Measurements from ENCODE around the gene ST3GAL5. TPM values are rescaled to one million over a fixed set of nuclear protein-coding genes. Genes with fewer than 3 reads are reported as not detected.
"Not testable (repeated sequence)": the region's sequence is repeated elsewhere in the genome, so short reads cannot be mapped to it uniquely, and the experiment has no call there.

Gene ST3GAL5
- total RNA-seq, 1 experiment from 2014 or later: 3.4 TPM

DNA sequence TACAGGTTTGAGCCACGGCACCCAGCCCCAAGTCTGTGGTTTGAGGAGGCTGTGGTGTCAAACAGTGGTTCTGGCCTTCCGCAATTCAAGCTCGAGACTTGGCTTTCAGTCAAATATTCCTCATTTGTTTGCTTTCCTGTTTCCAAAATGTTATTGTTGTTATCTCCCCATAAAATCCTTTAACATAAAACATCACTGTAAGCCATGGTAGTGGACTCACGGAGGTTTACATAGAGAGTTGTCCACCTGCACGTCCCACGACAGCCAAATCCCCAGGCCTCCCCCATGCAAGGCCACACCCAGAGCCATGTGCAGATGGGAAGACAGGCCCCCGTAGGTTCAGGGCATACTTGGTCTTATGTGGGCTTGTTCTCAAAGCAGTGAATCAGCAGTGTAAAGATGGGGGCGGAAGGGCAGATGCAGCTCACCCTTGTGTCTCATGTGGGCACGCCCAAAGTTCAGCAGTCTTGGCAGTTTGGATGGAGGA is 18.9 kb upstream of the ST3GAL5 start:
- H3K27me3 ChIP-seq (ENCODE audit: control insufficient read depth, insufficient read depth, low read length): no peaks in the 10 kb centered on the region
- no peak for DNase-seq

DNA sequence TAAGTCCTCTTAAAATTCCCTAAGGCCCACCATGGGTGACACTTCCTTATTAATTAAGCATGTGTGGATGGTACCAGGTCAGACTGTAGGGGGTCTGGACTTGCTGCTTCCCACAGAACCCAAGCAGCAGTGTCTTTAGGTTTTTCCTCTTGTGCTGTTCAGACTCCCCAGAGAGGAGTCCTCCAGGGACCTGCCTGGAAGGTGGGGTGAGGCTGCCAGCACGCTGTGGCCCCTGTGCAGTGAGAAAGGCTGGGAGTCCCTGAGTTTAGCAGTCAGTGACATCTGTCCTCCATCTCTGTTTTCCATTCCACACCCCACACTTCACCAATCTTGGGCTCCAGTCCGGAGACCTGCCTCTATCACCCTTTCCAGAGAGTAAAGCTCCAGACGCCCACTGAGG is 18.0 kb upstream of the ST3GAL5 start:
- no peaks in the 10 kb centered on the region for H3K36me3 ChIP-seq (replicated peaks; ENCODE audit: control insufficient read depth, insufficient read depth, low read length)
- no peaks in the 10 kb centered on the region for H3K27me3 ChIP-seq (ENCODE audit: control insufficient read depth, insufficient read depth, low read length)
- DNase-seq: no peak
- no peak overlapping the region for H3K4me3 ChIP-seq (ENCODE audit: insufficient read depth, low read depth, low read length)

More for the DNA sequence above, 18.9 kb upstream of the ST3GAL5 start:
- Histone ChIP-seq H3K36me3 (replicated peaks; ENCODE audit: control insufficient read depth, insufficient read depth, low read length) (no peaks in the 10 kb centered on the region), H3K4me3 (ENCODE audit: insufficient read depth, low read depth, low read length) (no peak overlapping the region)

DNA sequence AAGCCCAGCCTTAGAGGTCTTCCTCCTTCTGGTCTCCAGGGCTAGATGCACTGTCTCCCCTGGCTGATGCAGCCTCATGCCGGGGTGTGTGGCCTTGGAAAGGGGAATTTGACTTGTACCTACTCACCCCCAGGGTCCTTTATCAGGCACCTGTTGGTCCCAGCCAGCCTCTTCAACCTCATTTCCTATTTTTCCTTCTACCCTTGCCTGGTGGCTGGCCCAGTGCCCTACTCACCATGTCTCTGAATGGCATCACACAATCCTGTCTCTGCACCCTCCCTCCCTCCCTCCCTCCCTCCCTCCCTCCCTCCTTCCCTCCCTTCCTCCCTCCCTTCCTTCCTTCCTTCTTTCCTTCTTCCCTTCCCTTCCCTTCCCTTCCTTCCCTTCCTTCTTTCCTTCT is 17.1 kb upstream of the ST3GAL5 start:
- H3K36me3 ChIP-seq (replicated peaks; ENCODE audit: control insufficient read depth, insufficient read depth, low read length): no peaks in the 10 kb centered on the region
- no peaks in the 10 kb centered on the region for H3K27me3 ChIP-seq (ENCODE audit: control insufficient read depth, insufficient read depth, low read length)
- no peak overlapping the region for H3K4me3 ChIP-seq (ENCODE audit: insufficient read depth, low read depth, low read length)
- no peak for DNase-seq

DNA sequence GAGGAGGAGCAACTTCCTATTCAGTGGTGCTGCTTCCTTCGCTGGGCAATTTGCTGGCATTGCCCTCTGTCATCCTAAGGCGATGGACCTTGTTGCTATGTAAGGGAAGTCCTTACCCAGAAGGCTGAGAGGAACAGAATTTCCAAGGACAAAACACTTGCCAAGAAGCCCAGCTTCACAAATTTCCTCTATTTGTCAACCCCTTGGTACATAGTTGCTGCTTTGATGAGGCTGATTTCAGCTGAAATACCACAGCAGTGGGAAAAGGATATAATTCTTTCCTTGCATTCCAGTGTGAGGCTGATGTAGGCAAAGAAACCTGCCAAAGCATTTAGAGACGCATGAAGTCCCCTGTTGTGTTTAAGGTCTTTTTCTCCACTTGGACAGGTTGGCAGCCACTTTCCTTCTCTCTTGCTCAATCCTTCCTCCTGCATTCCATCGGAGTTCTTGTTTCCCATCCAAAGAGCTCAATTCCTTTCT is 16.4 kb upstream of the ST3GAL5 start:
- no peaks in the 10 kb centered on the region for H3K36me3 ChIP-seq (replicated peaks; ENCODE audit: control insufficient read depth, insufficient read depth, low read length)
- H3K27me3 ChIP-seq (ENCODE audit: control insufficient read depth, insufficient read depth, low read length): no peaks in the 10 kb centered on the region
- no peak for DNase-seq
- no peak overlapping the region for H3K4me3 ChIP-seq (ENCODE audit: insufficient read depth, low read depth, low read length)

DNA sequence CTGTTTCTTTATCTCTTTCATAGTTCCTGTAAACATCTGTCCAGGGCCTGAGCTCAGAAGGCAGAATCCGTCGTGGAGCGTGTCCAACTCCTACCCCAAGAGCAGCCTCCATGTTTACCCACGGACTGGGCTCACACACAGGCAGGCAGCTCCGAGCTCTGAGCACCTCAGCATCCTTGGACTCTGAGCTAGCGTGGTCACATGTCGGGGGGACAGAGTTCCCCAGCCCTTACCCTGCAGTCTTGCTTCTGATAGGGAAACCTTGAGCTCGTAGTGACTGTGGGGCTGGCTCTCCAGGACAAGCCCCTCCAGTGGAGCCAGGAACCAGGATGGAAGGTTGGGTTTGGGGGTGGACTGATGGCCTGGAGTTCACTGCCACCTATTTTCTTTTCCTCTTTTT is 15.1 kb upstream of the ST3GAL5 start:
- no peak for DNase-seq
- no peak overlapping the region for H3K4me3 ChIP-seq (ENCODE audit: insufficient read depth, low read depth, low read length)
- H3K36me3 ChIP-seq (replicated peaks; ENCODE audit: control insufficient read depth, insufficient read depth, low read length): no peaks in the 10 kb centered on the region
- no peaks in the 10 kb centered on the region for H3K27me3 ChIP-seq (ENCODE audit: control insufficient read depth, insufficient read depth, low read length)

DNA sequence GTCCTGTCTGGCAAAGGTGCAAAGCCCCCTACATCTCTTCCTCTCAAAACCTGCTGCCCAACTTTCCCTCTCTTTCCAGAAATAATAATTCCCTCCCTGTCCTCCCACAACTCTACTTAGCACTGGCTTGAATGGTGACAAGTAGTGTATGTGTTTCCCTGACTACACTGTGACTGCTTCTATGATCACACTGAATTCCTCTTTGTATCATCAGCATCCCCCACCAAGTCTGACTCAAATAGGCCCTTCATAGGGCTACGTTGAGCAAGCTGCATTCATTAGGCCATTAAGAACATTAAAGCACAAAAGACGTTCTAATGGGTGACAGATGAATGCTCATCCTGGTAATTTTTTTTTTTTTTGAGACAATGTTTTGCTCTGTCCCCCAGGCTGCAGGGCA is 13.7 kb upstream of the ST3GAL5 start:
- DNase-seq: no peak
- no peak overlapping the region for H3K4me3 ChIP-seq (ENCODE audit: insufficient read depth, low read depth, low read length)
- H3K27me3 ChIP-seq (ENCODE audit: control insufficient read depth, insufficient read depth, low read length): no peaks in the 10 kb centered on the region
- H3K36me3 ChIP-seq (replicated peaks; ENCODE audit: control insufficient read depth, insufficient read depth, low read length): no peaks in the 10 kb centered on the region

DNA sequence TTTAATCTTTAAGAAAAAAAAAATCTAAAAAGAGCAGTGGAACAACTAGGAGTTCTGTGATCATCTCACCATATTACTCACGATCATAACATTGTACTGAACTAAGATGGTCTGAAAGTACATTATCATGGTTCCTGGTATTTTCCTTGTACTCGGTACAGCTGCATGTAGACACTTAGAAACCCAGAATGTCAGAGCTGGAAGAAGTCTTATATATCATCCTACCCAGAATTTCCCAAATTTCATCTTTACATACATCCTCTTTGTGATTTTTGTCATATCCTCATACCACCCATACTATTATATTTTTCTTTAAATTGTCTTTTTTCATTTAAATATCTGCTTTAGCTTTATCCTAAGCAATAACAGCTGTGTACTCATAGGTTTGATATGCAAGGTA is 12.4 kb upstream of the ST3GAL5 start:
- Histone ChIP-seq H3K36me3 (replicated peaks; ENCODE audit: control insufficient read depth, insufficient read depth, low read length) (no peaks in the 10 kb centered on the region), H3K4me3 (ENCODE audit: insufficient read depth, low read depth, low read length) (no peak overlapping the region), H3K27me3 (ENCODE audit: control insufficient read depth, insufficient read depth, low read length) (no peaks in the 10 kb centered on the region)
- no peak for DNase-seq

DNA sequence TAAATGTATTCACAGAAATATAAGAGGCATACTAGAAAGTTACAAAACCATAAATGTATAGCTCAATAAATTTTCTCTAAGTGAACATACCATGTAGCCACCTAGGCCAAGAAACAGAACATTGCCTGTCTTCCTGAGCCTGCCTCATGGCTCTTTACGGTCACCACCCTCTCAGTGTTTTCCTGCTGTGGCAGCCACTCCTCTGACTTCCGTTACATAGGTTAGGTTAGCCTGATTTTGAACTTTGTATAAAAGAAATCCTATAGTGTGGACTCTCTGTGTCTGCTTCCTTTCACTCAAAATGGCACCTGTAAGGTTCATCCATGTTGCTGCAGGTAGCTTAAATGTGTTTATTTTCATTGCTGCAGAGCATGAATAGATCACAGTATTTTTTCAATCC is 11.6 kb upstream of the ST3GAL5 start:
- H3K36me3 ChIP-seq (replicated peaks; ENCODE audit: control insufficient read depth, insufficient read depth, low read length): no peaks in the 10 kb centered on the region
- H3K27me3 ChIP-seq (ENCODE audit: control insufficient read depth, insufficient read depth, low read length): no peaks in the 10 kb centered on the region
- no peak for DNase-seq
- H3K4me3 ChIP-seq (ENCODE audit: insufficient read depth, low read depth, low read length): no peak overlapping the region

DNA sequence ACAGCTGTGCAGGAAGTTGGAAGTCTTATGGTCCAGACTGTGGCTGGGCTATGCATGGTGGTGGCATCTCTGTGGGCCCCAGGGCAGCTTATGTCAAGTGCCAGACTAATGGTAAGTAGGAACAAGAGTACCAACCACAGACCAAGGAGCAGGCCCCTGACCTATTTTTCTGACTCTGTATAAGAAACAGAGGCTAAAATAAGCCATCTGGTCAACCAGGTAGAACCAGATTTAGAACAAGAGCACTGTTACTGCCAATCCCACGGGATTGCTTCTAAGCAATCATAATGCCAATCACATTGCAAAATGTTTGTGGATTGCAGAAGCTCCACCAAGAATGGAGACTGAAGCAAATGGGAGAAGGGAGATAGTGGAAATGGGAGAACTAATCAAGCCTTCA is 11.1 kb upstream of the ST3GAL5 start:
- Histone ChIP-seq H3K4me3 (ENCODE audit: insufficient read depth, low read depth, low read length) (no peak overlapping the region), H3K36me3 (replicated peaks; ENCODE audit: control insufficient read depth, insufficient read depth, low read length) (no peaks in the 10 kb centered on the region), H3K27me3 (ENCODE audit: control insufficient read depth, insufficient read depth, low read length) (no peaks in the 10 kb centered on the region)
- no peak for DNase-seq

DNA sequence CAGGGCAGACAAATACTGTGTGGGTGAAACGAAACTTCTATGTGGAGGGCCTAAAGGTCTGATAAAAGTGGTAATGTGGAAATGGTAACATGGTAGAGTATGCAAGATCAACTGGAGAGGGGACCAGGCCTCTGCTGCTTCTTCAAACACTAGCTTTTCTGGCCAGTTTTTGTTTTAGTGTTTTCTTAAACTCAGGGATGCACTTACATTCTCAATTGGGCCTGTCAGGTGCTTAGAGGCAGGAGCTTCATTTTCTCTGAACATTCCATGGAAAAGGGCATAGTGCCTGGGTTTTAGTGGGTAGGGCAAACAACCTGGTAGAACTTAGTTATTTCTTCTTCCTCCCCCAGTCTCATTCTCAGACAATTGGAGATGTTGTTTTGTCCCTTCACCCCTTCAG is 10.5 kb upstream of the ST3GAL5 start:
- DNase-seq: no peak

DNA sequence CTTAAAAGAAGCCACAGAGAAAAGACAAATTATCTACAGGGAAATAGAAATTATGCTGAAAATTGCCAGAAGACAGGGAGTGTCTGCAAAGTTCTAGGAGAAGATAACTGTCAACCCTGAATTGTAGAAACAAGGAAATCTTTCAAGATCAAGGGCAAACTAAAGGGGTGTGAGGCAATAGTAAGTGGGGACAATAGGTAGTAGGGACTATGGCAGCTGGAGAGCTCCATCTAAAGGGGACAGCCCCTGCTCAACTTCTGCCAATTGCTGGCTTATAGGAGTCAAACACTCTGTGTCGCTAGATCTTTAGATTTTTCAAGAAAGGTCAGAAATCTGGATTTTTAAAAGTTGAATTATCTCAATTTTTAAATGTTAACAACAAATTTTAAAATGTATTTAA is 10.1 kb upstream of the ST3GAL5 start:
- Histone ChIP-seq H3K27me3 (ENCODE audit: control insufficient read depth, insufficient read depth, low read length) (no peaks in the 10 kb centered on the region), H3K4me3 (ENCODE audit: insufficient read depth, low read depth, low read length) (no peak overlapping the region), H3K36me3 (replicated peaks; ENCODE audit: control insufficient read depth, insufficient read depth, low read length) (no peaks in the 10 kb centered on the region)
- no peak for DNase-seq

More for the DNA sequence above, 10.5 kb upstream of the ST3GAL5 start:
- Histone ChIP-seq H3K27me3 (ENCODE audit: control insufficient read depth, insufficient read depth, low read length) (no peaks in the 10 kb centered on the region), H3K36me3 (replicated peaks; ENCODE audit: control insufficient read depth, insufficient read depth, low read length) (no peaks in the 10 kb centered on the region), H3K4me3 (ENCODE audit: insufficient read depth, low read depth, low read length) (no peak overlapping the region)

DNA sequence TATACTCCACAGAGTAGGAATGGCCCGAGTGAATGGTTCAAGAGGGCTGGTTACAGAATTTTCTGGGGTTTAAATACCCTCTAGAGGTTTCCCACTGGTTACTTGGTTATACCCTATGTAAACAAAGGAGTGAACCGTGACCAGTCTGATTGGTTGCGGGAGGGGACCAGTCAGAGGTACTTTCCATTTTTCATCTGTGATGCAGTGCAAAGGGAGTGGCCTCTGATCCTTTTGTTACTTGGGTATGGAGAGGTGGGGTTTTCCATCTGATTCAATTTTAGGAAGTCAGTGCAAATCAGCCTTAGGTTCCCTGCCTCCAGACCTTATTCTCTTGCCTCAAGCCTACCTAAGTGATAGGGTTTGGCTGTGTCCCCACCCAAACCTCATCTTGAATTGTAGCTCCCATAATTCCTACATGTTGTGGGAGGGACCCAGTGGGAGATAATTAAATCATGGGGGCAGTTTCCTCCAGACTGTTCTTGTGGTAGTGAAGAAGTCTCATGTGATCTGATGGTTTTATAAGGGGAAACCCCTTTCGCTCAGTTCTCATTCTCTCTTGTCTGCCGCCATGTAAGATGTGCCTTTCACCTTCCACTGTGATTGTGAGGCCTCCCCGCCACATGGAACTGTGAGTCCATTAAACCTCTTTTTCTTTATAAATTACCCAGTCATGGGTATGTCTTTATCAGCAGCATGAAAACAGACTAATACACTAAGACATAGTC is 5.9 kb upstream of the ST3GAL5 start:
- H3K27me3 ChIP-seq (ENCODE audit: control insufficient read depth, insufficient read depth, low read length); H3K4me3 ChIP-seq (ENCODE audit: insufficient read depth, low read depth, low read length); H3K36me3 ChIP-seq (replicated peaks; ENCODE audit: control insufficient read depth, insufficient read depth, low read length); DNase-seq: not testable (repeated sequence)

DNA sequence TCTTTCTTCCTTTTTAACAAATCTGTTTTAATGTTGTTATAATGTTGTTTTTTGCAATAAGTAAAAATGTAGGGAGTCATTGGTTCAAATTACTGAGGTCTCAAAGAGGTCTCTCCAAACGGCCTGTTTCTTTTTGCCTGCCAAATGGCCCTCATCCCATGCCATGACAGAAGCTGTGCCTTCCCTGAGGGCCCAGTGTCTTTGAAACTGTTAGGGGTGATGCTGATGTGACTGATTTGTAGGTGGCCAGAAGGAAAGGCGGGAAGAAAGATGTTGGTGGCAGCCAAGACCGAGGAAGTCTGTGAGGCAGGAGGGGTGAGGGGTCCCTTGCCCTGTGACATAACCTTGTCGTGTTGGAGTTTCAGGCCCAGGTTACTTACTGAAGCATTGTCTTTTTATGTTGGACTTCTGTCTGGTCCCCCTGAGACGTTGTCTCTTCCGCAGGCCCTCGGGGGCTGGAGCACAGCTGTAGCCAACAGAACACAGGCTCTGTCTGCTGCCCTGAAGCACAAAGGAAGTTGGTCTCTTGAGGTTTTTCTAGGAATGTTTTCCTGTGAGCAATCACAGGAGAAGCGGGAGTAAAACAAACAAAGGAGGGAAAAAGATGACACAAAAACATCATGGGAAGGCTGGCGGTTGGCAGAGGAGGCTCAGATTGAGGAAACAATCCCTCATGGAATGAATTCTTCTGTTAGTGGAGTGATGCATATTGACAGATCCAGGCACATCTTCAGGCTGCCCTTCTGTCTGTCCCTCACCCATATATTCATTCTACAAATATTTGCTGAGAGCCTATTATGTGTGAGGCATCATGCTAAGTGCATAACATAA is 4.9 kb upstream of the ST3GAL5 start:
- Histone ChIP-seq H3K36me3 (replicated peaks; ENCODE audit: control insufficient read depth, insufficient read depth, low read length) (no peaks in the 10 kb centered on the region), H3K27me3 (ENCODE audit: control insufficient read depth, insufficient read depth, low read length) (no peaks in the 10 kb centered on the region; the same call in 1 of the 2 replicates), H3K4me3 (ENCODE audit: insufficient read depth, low read depth, low read length) (no peak overlapping the region)
- DNase-seq: no peak

DNA sequence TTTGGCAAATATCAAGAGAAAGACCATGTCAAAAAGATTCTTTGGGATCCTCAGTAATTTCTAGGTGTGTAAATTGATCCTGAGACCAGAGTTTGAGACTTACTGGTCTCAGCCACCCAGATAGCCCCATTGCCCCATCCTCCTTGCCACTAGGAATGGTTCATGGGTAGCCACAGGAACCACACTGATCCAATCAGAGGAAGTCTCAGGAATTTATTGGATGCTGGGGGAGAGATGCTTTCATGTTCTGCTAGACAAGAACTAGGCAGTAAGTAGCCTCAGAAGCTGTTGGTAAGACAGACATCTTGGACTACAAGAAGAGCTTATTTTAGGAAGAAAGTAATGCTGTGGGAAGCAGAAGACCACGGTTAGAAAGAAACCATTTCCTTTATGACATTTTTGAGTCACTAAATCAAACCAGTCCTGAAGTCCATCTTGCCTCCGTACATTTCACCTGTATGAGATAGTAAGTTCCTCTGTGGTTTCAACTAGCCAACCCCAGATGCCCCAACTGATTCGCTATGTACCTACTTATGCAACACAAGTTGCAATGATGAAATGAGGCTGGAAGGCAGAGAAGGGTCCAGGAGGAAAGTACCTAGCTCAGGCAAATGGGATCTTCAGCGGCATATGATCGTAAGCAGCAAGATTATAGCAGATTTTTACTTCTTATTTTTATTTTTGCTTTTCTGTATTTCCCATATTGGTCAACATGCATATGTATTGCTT is 3.6 kb upstream of the ST3GAL5 start:
- Histone ChIP-seq H3K36me3 (replicated peaks; ENCODE audit: control insufficient read depth, insufficient read depth, low read length) (no peaks in the 10 kb centered on the region), H3K27me3 (ENCODE audit: control insufficient read depth, insufficient read depth, low read length) (peaks cover 10% of the 10 kb centered on the region), H3K4me3 (ENCODE audit: insufficient read depth, low read depth, low read length) (no peak overlapping the region)
- no peak for DNase-seq

Data from H7 (cell line).